ENCODE results near the gene CTSH.

The CTSH gene

DNA sequence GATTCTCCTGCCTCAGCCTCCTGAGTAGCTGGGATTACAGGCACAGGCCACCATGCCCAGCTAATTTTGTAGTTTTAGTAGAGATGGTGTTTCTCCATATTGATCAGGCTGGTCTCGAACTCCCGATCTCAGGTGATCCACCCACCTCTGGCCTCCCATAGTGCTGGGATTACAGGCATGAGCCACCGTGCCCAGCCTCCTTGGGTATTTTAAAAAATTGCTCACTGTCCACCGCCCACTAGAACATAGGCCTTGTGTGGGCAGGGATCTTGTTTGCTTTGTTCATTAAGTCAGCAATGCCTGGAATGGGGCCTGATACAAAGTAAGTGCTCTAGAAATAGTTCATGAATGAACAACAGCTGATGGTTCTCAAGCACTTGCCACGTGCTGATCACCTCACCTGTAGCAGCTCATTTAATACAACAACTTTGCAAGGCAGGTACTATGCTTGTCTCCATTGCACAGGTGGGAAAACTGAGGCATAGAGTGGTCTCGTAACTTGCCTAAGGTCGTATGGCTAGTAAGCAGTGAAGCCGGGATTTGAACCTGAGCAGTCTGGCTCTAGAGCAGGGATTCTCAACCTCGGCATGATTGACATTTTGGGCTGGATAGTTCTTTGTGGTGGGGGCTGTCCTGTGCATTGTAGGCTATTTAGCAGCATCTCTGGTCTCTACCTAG lies 12.7 kb upstream of the CTSH start:
- Histone ChIP-seq H3K9ac (ENCODE audit: low read length in 5 of 5) (no peak overlapping the region), H3K4me3 (ENCODE audit: low read depth in 1 of 5, low read length in 5 of 5) (no peak overlapping the region), H3K27me3 (ENCODE audit: control insufficient read depth in 5 of 5, insufficient read depth in 4 of 5, low read length in 5 of 5) (peaks cover 0 to 3% (median 0%) of the 10 kb centered on the region in 5 donors), H3K4me1 (ENCODE audit: control insufficient read depth in 5 of 5, insufficient read depth in 5 of 5, low read length in 5 of 5) (no peaks in the 10 kb centered on the region), H3K27ac (ENCODE audit: low read depth, low read length) (no peak overlapping the region), H3K36me3 (ENCODE audit: control insufficient read depth in 5 of 5, insufficient read depth in 5 of 5, low read length in 5 of 5) (no peaks in the 10 kb centered on the region), H3K9me3 (ENCODE audit: control insufficient read depth in 5 of 5, low read length in 5 of 5) (no peaks in the 10 kb centered on the region)

DNA sequence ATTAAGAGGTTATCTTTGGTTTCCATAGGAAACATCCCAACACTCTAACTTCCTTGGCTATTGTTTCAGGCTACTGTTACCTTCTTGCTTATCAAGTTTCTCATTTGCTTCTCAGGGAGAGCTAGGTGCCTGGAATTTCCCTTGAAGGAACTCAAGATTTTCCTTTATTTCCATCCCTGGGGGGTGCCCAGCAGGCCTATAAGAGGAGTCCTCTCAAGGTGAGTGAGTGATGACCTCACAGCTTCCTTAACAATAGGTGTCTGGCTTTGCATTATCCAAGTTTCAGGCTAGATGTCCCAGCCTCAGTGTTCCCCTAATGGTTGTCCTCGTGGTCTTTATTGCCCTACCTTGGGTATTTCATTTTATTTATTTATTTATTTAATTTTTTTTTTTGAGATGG lies 12.1 kb upstream of the CTSH start:
- Histone ChIP-seq H3K4me1 (ENCODE audit: control insufficient read depth in 5 of 5, insufficient read depth in 5 of 5, low read length in 5 of 5) (peaks cover 0 to 2% (median under 1%) of the 10 kb centered on the region in 5 donors), H3K36me3 (ENCODE audit: control insufficient read depth in 5 of 5, insufficient read depth in 5 of 5, low read length in 5 of 5) (no peaks in the 10 kb centered on the region), H3K4me3 (ENCODE audit: low read depth in 1 of 5, low read length in 5 of 5) (no peak overlapping the region), H3K27ac (ENCODE audit: low read depth, low read length) (no peak overlapping the region), H3K9ac (ENCODE audit: low read length in 5 of 5) (no peak overlapping the region), H3K27me3 (ENCODE audit: control insufficient read depth in 5 of 5, insufficient read depth in 4 of 5, low read length in 5 of 5) (peaks cover 0 to 3% (median 0%) of the 10 kb centered on the region in 5 donors), H3K9me3 (ENCODE audit: control insufficient read depth in 5 of 5, low read length in 5 of 5) (no peaks in the 10 kb centered on the region)

DNA sequence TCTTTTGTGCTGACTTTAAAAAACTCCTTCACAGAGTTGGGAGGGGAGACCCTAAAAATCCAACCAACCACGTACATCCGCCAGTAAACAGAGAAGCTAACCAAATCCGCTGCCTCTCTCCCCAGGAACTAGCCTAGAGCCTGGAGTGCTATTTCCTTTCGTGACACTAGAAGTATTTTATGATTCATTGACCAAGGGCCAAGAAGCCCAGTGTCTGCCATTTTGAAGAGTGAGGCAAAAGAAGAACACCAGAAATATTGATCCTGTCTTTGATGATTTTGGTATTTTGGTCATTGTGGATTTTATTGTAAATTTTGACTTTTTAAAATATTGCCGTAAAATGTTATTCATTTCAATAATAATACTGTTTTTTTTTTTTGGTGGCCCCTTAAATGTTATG lies 10.5 kb upstream of the CTSH start:
- H3K27me3 ChIP-seq (ENCODE audit: control insufficient read depth in 5 of 5, insufficient read depth in 4 of 5, low read length in 5 of 5), result peaks cover 0 to 3% (median 0%) of the 10 kb centered on the region in 5 donors
- H3K4me3 ChIP-seq (ENCODE audit: low read depth in 1 of 5, low read length in 5 of 5), result no peak overlapping the region
- H3K9me3 ChIP-seq (ENCODE audit: control insufficient read depth in 5 of 5, low read length in 5 of 5), result no peaks in the 10 kb centered on the region
- no peak overlapping the region for H3K27ac ChIP-seq (ENCODE audit: low read depth, low read length)
- no peaks in the 10 kb centered on the region for H3K36me3 ChIP-seq (ENCODE audit: control insufficient read depth in 5 of 5, insufficient read depth in 5 of 5, low read length in 5 of 5)
- H3K9ac ChIP-seq (ENCODE audit: low read length in 5 of 5), result no peak overlapping the region
- peaks cover 0 to 16% (median 6%) of the 10 kb centered on the region in 5 donors for H3K4me1 ChIP-seq (ENCODE audit: control insufficient read depth in 5 of 5, insufficient read depth in 5 of 5, low read length in 5 of 5)

DNA sequence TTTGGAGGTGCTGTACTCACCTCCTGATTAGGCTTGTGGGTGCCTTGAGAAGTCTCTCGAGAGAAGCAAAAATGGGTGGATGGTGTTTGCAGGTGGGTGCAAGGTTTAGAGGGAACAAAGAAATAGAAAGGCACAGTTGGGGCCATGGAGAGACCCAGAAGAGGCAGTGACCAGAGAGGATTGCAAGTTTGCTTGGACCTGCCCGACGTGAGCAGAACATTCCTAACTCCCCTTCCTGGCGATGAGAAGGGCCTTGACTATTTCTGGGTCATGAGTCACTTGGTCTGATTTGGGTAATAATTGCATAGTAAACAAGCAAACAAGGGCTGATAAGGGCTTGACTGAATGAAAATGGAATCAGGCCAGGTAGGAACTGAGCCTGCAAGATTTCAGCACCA lies 7.0 kb upstream of the CTSH start:
- H3K36me3 ChIP-seq (ENCODE audit: control insufficient read depth in 5 of 5, insufficient read depth in 5 of 5, low read length in 5 of 5), result no peaks in the 10 kb centered on the region
- H3K4me3 ChIP-seq (ENCODE audit: low read depth in 1 of 5, low read length in 5 of 5), result no peak overlapping the region
- no peak overlapping the region for H3K9ac ChIP-seq (ENCODE audit: low read length in 5 of 5)
- peaks cover 0 to 23% (median 6%) of the 10 kb centered on the region in 5 donors for H3K4me1 ChIP-seq (ENCODE audit: control insufficient read depth in 5 of 5, insufficient read depth in 5 of 5, low read length in 5 of 5)
- H3K27me3 ChIP-seq (ENCODE audit: control insufficient read depth in 5 of 5, insufficient read depth in 4 of 5, low read length in 5 of 5), result no peaks in the 10 kb centered on the region
- H3K27ac ChIP-seq (ENCODE audit: low read depth, low read length), result peak overlapping the region; percentile 30
- no peaks in the 10 kb centered on the region for H3K9me3 ChIP-seq (ENCODE audit: control insufficient read depth in 5 of 5, low read length in 5 of 5)

DNA sequence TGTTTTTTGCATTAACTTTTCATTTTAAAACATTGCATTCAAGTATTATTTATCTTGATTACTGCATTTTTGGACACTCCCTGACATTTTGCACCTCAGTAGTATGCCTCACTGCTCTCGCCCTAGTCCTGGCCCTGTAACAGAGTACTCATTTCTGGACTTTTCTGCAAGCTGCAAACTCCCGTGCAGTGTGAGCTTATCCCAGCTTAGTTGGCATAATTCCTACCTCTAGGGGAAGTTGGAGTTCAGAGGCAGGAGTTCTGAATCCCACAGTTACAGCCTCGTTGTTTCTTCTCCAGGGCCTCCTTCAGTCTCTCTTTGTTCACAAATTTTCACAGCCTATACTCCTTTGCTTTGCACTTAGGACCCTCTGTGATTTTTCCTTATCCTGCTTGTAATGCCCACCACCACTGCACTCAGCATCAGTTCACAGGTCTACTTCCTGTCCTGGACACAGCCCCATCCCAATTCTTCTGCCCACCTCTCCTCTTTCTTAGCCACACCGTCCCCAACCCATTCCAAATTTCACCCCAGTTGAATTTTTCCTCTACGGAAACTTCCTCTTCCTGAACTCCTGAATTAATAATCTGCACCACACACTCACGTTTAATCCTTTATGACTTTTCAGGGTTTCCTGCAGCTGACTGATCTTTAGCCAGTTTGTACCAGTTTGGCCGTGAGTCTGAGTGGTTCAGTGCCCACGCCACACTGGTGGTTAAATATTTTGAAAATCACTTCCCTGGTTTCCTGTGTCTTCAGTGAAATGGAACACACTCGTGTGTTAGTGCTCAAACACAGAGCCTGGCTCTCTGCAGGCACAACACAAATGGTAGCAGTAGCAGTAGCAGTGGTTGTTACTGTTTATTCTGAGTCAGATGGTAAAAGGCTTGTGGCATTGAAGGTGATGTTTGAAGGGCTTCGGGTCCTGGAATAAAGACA lies 6.3 kb upstream of the CTSH start:
- Histone ChIP-seq H3K27ac (ENCODE audit: low read depth, low read length) (peak overlapping the region; percentile 30), H3K4me3 (ENCODE audit: low read depth in 1 of 5, low read length in 5 of 5) (no peak overlapping the region), H3K36me3 (ENCODE audit: control insufficient read depth in 5 of 5, insufficient read depth in 5 of 5, low read length in 5 of 5) (no peaks in the 10 kb centered on the region), H3K9me3 (ENCODE audit: control insufficient read depth in 5 of 5, low read length in 5 of 5) (no peaks in the 10 kb centered on the region), H3K9ac (ENCODE audit: low read length in 5 of 5) (no peak overlapping the region), H3K4me1 (ENCODE audit: control insufficient read depth in 5 of 5, insufficient read depth in 5 of 5, low read length in 5 of 5) (peaks cover 0 to 23% (median 6%) of the 10 kb centered on the region in 5 donors), H3K27me3 (ENCODE audit: control insufficient read depth in 5 of 5, insufficient read depth in 4 of 5, low read length in 5 of 5) (no peaks in the 10 kb centered on the region)

DNA sequence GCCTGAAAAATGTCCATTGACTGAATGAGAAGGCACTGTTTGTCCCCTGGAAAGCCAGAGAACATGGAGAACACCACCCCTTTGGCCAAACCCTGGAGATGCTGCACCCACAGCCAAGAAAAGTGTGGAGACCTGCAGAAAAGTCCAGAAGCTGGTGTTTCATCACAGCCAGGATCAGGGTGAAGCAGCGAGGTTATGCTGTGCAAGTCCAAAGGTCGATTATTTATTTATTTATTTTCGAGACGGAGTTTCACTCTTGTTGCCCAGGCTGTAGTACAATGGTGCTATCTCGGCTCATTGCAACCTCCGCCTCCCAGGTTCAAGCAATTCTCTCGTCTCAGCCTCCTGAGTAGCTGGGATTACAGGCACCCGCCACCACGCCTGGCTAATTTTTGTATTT lies 5.5 kb upstream of the CTSH start:
- Histone ChIP-seq H3K27ac (ENCODE audit: low read depth, low read length) (no peak overlapping the region), H3K27me3 (ENCODE audit: control insufficient read depth in 5 of 5, insufficient read depth in 4 of 5, low read length in 5 of 5) (no peaks in the 10 kb centered on the region), H3K4me1 (ENCODE audit: control insufficient read depth in 5 of 5, insufficient read depth in 5 of 5, low read length in 5 of 5) (peaks cover 0 to 23% (median 6%) of the 10 kb centered on the region in 5 donors), H3K9ac (ENCODE audit: low read length in 5 of 5) (no peak overlapping the region), H3K36me3 (ENCODE audit: control insufficient read depth in 5 of 5, insufficient read depth in 5 of 5, low read length in 5 of 5) (no peaks in the 10 kb centered on the region), H3K4me3 (ENCODE audit: low read depth in 1 of 5, low read length in 5 of 5) (no peak overlapping the region), H3K9me3 (ENCODE audit: control insufficient read depth in 5 of 5, low read length in 5 of 5) (no peaks in the 10 kb centered on the region)

DNA sequence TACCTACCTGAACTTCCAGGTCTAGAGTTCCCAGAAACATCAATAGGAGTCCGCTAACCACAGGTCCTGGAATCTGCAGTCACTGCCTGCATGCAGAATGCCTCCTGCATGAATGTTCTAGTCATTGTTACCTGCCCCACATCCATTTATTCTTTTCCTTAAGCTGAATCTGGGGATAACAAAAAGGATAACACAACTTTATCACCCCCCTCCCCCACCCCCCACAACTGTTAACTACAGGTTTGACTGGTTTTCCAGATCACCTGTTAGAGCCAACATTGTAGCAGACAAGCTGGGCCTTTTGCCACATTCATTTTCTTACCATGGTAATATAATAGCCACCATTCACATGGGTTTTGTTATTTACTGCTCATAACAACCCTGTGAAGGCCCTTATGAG lies 4.6 kb upstream of the CTSH start:
- no peak overlapping the region for H3K9ac ChIP-seq (ENCODE audit: low read length in 5 of 5)
- no peaks in the 10 kb centered on the region for H3K9me3 ChIP-seq (ENCODE audit: control insufficient read depth in 5 of 5, low read length in 5 of 5)
- H3K36me3 ChIP-seq (ENCODE audit: control insufficient read depth in 5 of 5, insufficient read depth in 5 of 5, low read length in 5 of 5), result no peaks in the 10 kb centered on the region
- H3K27me3 ChIP-seq (ENCODE audit: control insufficient read depth in 5 of 5, insufficient read depth in 4 of 5, low read length in 5 of 5), result no peaks in the 10 kb centered on the region
- peaks cover 5 to 30% (median 12%) of the 10 kb centered on the region in 5 donors for H3K4me1 ChIP-seq (ENCODE audit: control insufficient read depth in 5 of 5, insufficient read depth in 5 of 5, low read length in 5 of 5)
- no peak overlapping the region for H3K27ac ChIP-seq (ENCODE audit: low read depth, low read length)
- H3K4me3 ChIP-seq (ENCODE audit: low read depth in 1 of 5, low read length in 5 of 5), result no peak overlapping the region

DNA sequence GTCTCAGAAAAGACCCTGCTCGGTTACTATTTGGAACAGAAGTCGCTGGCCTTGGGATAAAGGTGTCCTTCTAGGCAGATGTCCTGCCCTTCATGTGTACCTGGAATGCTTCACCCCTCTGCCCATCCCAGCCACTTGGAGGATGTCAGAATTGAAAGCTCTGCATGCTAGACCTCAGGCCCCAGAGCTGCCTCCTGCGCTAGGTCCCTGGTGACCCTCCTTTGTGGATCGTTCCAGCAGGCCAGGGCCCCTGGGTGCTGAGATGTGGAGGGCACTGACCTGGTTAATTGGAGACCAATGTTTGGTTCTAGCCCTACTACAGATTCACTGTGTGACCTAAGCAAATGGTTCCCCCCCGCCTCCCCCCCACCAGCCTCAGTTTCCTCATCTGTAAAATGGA lies 2.7 kb upstream of the CTSH start:
- no peak overlapping the region for H3K27ac ChIP-seq (ENCODE audit: low read depth, low read length)
- H3K9me3 ChIP-seq (ENCODE audit: control insufficient read depth in 5 of 5, low read length in 5 of 5), result no peaks in the 10 kb centered on the region
- no peak overlapping the region for H3K9ac ChIP-seq (ENCODE audit: low read length in 5 of 5)
- H3K4me3 ChIP-seq (ENCODE audit: low read depth in 1 of 5, low read length in 5 of 5), result no peak overlapping the region
- peaks cover 0 to 3% (median 0%) of the 10 kb centered on the region in 5 donors for H3K27me3 ChIP-seq (ENCODE audit: control insufficient read depth in 5 of 5, insufficient read depth in 4 of 5, low read length in 5 of 5)
- H3K36me3 ChIP-seq (ENCODE audit: control insufficient read depth in 5 of 5, insufficient read depth in 5 of 5, low read length in 5 of 5), result no peaks in the 10 kb centered on the region
- peaks cover 8 to 45% (median 21%) of the 10 kb centered on the region in 5 donors for H3K4me1 ChIP-seq (ENCODE audit: control insufficient read depth in 5 of 5, insufficient read depth in 5 of 5, low read length in 5 of 5)

DNA sequence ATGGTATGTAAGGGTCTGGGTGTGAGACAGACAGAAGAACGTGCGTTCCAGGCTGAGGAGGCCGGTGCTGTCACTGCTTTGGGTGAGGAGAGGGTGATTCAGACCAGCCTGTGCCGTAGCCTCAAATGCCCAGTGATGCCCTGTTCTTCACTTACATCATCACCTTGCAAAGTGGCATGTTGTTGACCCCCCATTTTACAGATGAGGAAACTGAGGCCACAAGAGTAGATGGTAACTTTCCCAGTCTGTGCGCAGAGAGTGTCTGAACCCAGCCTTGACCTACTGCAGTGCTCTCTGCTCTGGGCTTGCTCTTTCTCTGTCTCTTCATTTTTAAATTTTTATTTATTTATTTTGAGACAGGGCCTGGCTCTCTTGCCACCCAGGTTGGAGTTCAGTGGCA lies 1.6 kb upstream of the CTSH start:
- H3K36me3 ChIP-seq (ENCODE audit: control insufficient read depth in 5 of 5, insufficient read depth in 5 of 5, low read length in 5 of 5), result no peaks in the 10 kb centered on the region
- no peak overlapping the region for H3K27ac ChIP-seq (ENCODE audit: low read depth, low read length)
- H3K4me3 ChIP-seq (ENCODE audit: low read depth in 1 of 5, low read length in 5 of 5), result no peak overlapping the region
- no peaks in the 10 kb centered on the region for H3K9me3 ChIP-seq (ENCODE audit: control insufficient read depth in 5 of 5, low read length in 5 of 5)
- H3K27me3 ChIP-seq (ENCODE audit: control insufficient read depth in 5 of 5, insufficient read depth in 4 of 5, low read length in 5 of 5), result peaks cover 0 to 3% (median 0%) of the 10 kb centered on the region in 5 donors
- no peak overlapping the region for H3K9ac ChIP-seq (ENCODE audit: low read length in 5 of 5)
- H3K4me1 ChIP-seq (ENCODE audit: control insufficient read depth in 5 of 5, insufficient read depth in 5 of 5, low read length in 5 of 5), result peaks cover 4 to 39% (median 18%) of the 10 kb centered on the region in 5 donors

DNA sequence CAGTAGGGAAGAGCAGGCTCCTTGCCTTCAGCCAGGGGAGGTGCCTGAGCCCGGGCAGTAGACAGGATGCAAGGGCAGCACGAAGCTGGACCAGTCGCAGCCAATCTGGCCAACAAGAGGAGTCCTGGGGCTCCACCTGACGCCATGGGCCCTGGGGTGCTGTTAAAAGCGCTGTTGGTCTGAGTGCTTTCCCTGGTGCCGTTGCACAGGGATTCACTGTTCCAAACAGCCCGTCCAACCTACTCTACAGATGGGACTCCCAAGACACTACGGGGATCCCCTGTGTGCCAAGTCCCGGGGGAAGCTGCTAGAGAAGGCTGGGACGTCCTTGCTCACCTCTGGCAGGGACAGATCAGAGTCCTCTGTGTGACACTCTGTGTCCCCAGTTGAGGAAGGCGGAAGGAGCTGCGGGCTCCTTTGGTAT lies 632 bp downstream of the CTSH start:
- Histone ChIP-seq H3K27ac (ENCODE audit: low read depth, low read length) (no peak overlapping the region), H3K9ac (ENCODE audit: low read length in 5 of 5) (peak overlapping the region; percentile 16 to 74 (median 57)), H3K4me1 (ENCODE audit: control insufficient read depth in 5 of 5, insufficient read depth in 5 of 5, low read length in 5 of 5) (peaks cover 1 to 30% (median 19%) of the 10 kb centered on the region in 5 donors), H3K4me3 (ENCODE audit: low read depth in 1 of 5, low read length in 5 of 5) (peak overlapping the region; percentile 61 to 78 (median 73)), H3K36me3 (ENCODE audit: control insufficient read depth in 5 of 5, insufficient read depth in 5 of 5, low read length in 5 of 5) (no peaks in the 10 kb centered on the region), H3K9me3 (ENCODE audit: control insufficient read depth in 5 of 5, low read length in 5 of 5) (no peaks in the 10 kb centered on the region), H3K27me3 (ENCODE audit: control insufficient read depth in 5 of 5, insufficient read depth in 4 of 5, low read length in 5 of 5) (peaks cover 0 to 3% (median 0%) of the 10 kb centered on the region in 5 donors)

All from subcutaneous abdominal adipose tissue (tissue), 5 donors.